ENCODE measurements around the gene PDE4C. TPM values are rescaled to one million over a fixed set of nuclear protein-coding genes. Genes with fewer than 3 reads are reported as not detected.
A peak's percentile ranks its signal among the peaks of the same experiment; 100 is the strongest.

PDE4C gene
- total RNA-seq, 1 donor from 2014 or later: 0.85 TPM

DNA sequence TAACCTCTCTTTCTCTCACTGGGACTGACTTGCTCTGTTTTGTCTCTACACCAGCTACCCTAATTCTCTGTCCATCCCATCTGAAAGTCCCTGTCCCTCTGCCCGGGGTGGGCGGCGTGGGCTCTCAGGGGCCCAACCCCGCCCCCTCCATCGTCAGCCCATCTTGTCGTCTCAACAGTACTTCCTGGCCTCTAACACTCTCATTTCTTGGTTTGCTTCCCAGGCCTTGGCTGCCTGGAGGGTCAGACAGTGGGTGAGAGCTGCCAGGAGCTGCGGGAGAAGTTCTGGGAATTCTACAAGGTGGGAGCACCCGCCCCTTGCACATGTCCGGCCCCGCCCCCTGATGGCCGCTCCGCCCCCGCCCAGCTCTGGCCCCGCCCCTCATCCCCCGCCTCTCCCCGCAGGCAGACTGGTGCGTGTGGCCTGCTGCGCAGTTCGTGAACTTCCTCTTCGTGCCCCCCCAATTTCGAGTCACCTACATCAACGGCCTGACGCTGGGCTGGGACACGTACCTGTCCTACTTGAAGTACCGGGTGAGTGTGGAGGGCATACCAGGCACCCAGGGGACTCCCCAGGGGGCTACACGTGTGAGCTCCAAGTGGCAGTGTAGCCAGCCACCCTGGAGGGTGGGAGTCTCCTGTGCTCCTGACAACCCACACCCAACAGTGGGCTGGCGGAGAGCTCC lies 31.5 kb downstream of the PDE4C start:
- Mint-ChIP-seq H3K4me3 (ENCODE audit: unreplicated experiment) (peak overlapping the region; percentile 90), H3K4me1 (ENCODE audit: unreplicated experiment) (peaks cover 9% of the 10 kb centered on the region), H3K36me3 (ENCODE audit: low read depth, unreplicated experiment) (no peaks in the 10 kb centered on the region), H3K9me3 (ENCODE audit: unreplicated experiment) (no peaks in the 10 kb centered on the region), H3K27me3 (ENCODE audit: unreplicated experiment) (peaks cover 10% of the 10 kb centered on the region), H3K27ac (ENCODE audit: unreplicated experiment) (no peak overlapping the region)
- peak; percentile 35 for DNase-seq (ENCODE audit: low spot score)
- TF ChIP-seq, protein P1, sequence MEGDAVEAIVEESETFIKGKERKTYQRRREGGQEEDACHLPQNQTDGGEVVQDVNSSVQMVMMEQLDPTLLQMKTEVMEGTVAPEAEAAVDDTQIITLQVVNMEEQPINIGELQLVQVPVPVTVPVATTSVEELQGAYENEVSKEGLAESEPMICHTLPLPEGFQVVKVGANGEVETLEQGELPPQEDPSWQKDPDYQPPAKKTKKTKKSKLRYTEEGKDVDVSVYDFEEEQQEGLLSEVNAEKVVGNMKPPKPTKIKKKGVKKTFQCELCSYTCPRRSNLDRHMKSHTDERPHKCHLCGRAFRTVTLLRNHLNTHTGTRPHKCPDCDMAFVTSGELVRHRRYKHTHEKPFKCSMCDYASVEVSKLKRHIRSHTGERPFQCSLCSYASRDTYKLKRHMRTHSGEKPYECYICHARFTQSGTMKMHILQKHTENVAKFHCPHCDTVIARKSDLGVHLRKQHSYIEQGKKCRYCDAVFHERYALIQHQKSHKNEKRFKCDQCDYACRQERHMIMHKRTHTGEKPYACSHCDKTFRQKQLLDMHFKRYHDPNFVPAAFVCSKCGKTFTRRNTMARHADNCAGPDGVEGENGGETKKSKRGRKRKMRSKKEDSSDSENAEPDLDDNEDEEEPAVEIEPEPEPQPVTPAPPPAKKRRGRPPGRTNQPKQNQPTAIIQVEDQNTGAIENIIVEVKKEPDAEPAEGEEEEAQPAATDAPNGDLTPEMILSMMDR (IDR thresholded peaks at IDR 0.05; ENCODE audit: unreplicated experiment): no peak

DNA sequence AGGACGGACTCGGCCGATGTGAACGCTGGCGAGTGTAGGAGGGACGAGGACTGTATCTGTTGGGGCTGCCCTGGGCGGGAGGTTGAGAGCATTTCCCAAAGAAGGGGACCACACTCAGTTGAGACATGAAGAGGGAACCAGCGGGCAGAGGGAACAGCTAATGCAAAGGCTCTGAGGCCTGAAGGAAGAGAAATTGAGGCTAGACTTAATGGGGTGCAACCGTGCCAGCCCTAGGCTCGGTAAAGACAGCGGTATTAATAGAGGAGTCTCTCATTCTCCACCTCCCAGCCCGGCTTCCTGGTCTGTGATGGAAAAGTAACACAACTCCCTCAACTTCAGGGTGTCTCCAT lies 32.1 kb downstream of the PDE4C start:
- no peak for DNase-seq (ENCODE audit: low spot score)
- Mint-ChIP-seq H3K4me3 (ENCODE audit: unreplicated experiment) (peak overlapping the region; percentile 90), H3K27ac (ENCODE audit: unreplicated experiment) (peak overlapping the region; percentile 61), H3K36me3 (ENCODE audit: low read depth, unreplicated experiment) (no peaks in the 10 kb centered on the region), H3K27me3 (ENCODE audit: unreplicated experiment) (peaks cover 10% of the 10 kb centered on the region), H3K4me1 (ENCODE audit: unreplicated experiment) (peaks cover 9% of the 10 kb centered on the region), H3K9me3 (ENCODE audit: unreplicated experiment) (no peaks in the 10 kb centered on the region)
- TF ChIP-seq, protein P1 (IDR thresholded peaks at IDR 0.05; ENCODE audit: unreplicated experiment): no peak

DNA sequence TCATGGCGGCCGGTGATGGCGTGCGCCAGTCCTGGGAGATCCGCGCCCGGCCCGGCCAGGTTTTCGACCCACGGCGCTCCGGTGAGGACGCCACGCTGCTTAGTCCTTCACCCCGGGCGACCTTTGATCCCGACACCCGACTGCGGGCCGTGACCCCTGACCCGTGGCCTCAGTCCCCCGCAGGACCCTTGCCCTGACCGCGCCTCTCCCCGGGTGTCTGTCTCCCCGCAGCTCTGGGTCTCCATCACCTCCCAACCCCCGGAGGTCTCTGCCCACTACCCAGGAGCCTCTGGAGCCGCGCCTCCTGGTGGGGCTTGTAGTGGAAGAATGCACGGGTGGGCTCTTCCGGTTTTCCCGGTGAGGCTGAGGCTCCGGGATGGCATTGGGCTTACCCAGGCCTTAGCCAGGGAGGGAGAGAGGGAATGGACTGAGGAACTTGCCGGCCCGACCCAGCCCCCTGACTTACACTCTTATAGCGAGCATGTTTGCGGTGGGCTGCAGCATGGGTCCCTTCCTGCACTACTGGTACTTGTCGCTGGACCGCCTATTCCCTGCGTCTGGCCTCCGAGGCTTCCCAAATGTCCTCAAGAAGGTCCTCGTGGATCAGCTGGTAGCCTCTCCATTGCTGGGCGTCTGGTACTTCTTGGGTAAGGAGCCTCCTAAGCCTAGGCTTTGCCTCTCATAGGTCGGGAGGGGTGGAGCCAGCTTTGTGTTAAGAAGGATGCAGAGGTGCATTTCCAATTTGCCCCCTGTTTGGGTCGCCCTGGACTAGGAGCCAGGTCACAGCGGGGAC lies 32.7 kb downstream of the PDE4C start:
- H3K9me3 Mint-ChIP-seq (ENCODE audit: unreplicated experiment): no peaks in the 10 kb centered on the region
- peak overlapping the region; percentile 61 for H3K27ac Mint-ChIP-seq (ENCODE audit: unreplicated experiment)
- DNase-seq (ENCODE audit: low spot score): peak; percentile 29
- TF ChIP-seq, protein P1 (IDR thresholded peaks at IDR 0.05; ENCODE audit: unreplicated experiment): no peak
- H3K4me1 Mint-ChIP-seq (ENCODE audit: unreplicated experiment): peaks cover 9% of the 10 kb centered on the region
- H3K4me3 Mint-ChIP-seq (ENCODE audit: unreplicated experiment): peak overlapping the region; percentile 90
- H3K27me3 Mint-ChIP-seq (ENCODE audit: unreplicated experiment): peaks cover 10% of the 10 kb centered on the region
- no peaks in the 10 kb centered on the region for H3K36me3 Mint-ChIP-seq (ENCODE audit: low read depth, unreplicated experiment)

DNA sequence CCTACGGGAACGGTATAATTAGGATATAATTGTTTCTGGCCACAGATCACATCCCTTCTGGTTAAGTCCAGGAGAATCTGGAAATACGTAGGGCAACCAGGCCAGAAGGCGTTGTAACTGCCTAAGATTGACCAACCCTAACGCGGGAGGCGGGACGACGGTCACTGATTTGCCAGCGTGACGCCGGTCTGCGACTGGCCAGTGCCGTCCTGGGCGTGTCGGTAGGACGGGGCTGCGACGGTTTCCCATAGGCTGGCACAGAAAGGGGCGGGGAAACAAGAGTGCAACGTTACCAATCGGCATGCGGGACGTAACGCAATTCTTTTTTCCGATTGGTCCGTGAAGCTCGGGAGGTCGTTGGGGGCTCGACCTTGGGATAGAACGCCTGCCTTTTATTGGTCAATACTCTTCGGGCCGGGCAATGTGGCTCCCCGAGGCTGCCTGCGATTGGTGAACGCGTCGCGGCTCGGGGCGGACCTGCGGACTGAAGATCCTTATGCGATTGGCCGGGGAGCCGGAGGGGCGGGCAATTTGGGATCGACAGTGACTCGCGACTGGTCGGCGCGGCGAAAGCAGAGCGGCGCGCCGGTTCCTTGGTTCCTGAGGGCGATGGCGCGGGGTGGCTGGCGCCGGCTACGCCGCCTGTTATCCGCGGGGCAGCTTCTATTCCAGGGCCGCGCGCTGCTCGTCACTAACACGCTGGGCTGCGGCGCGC lies 33.4 kb downstream of the PDE4C start, which contains the start of gene MPV17L2:
Gene MPV17L2, plus strand, starts transcription at position 546 of the 715 bp plus-strand sequence. Its CDS starts 64 bp downstream, at position 610.
- H3K36me3 Mint-ChIP-seq (ENCODE audit: low read depth, unreplicated experiment): no peaks in the 10 kb centered on the region

More for the DNA sequence above, 33.4 kb downstream of the PDE4C start, which contains the start of gene MPV17L2:
- TF ChIP-seq, protein P1 (IDR thresholded peaks at IDR 0.05; ENCODE audit: unreplicated experiment): no peak
- Mint-ChIP-seq H3K4me1 (ENCODE audit: unreplicated experiment) (peaks cover 9% of the 10 kb centered on the region), H3K4me3 (ENCODE audit: unreplicated experiment) (peak within 1 kb of the TSS; percentile 90), H3K27me3 (ENCODE audit: unreplicated experiment) (peaks cover 7% of the 10 kb centered on the region), H3K9me3 (ENCODE audit: unreplicated experiment) (no peaks in the 10 kb centered on the region), H3K27ac (ENCODE audit: unreplicated experiment) (peak within 1 kb of the TSS; percentile 61)
- peak; percentile 97 for DNase-seq (ENCODE audit: low spot score)
